Measurements from ENCODE around the gene CAMK2N1. TPM values are rescaled to one million over a fixed set of nuclear protein-coding genes. Genes with fewer than 3 reads are reported as not detected.

Gene CAMK2N1
- total RNA-seq, 1 donor from 2014 or later: 0.52 TPM

GRCh38 chr1:20437640-20438039 lies 48.4 kb downstream of the CAMK2N1 start:
- H3K4me3 ChIP-seq (ENCODE audit: low read length in 3 of 3): no peak overlapping the region
- H3K9ac ChIP-seq (ENCODE audit: low read depth in 1 of 3, low read length in 3 of 3): no peak overlapping the region
- no peaks in the 10 kb centered on the region for H3K36me3 ChIP-seq (ENCODE audit: control insufficient read depth in 3 of 3, insufficient read depth in 3 of 3, low read length in 3 of 3)
- H3K4me1 ChIP-seq (ENCODE audit: control insufficient read depth in 3 of 3, insufficient read depth in 3 of 3, low read length in 3 of 3): no peaks in the 10 kb centered on the region
- peaks cover 8 to 21% (median 19%) of the 10 kb centered on the region in 3 donors for H3K27me3 ChIP-seq (ENCODE audit: control insufficient read depth in 3 of 3, insufficient read depth in 3 of 3, low read length in 3 of 3)
- H3K27ac ChIP-seq (ENCODE audit: low read depth, low read length): no peak overlapping the region
- H3K9me3 ChIP-seq (ENCODE audit: control insufficient read depth in 3 of 3, low read length in 3 of 3): no peaks in the 10 kb centered on the region

- Histone ChIP-seq H3K4me3 (ENCODE audit: low read length in 3 of 3) (no peak overlapping the region), H3K27ac (ENCODE audit: low read depth, low read length) (no peak overlapping the region), H3K9me3 (ENCODE audit: control insufficient read depth in 3 of 3, low read length in 3 of 3) (no peaks in the 10 kb centered on the region), H3K36me3 (ENCODE audit: control insufficient read depth in 3 of 3, insufficient read depth in 3 of 3, low read length in 3 of 3) (no peaks in the 10 kb centered on the region), H3K4me1 (ENCODE audit: control insufficient read depth in 3 of 3, insufficient read depth in 3 of 3, low read length in 3 of 3) (no peaks in the 10 kb centered on the region), H3K9ac (ENCODE audit: low read depth in 1 of 3, low read length in 3 of 3) (no peak overlapping the region), H3K27me3 (ENCODE audit: control insufficient read depth in 3 of 3, insufficient read depth in 3 of 3, low read length in 3 of 3) (peaks cover 8 to 36% (median 27%) of the 10 kb centered on the region in 3 donors)
These were observed 53.1 kb downstream of the CAMK2N1 start for GRCh38 chr1:20432891-20433290.

Other genes with a start within 250 kb of the CAMK2N1 start
- gene VWA5B1, start 195.3 kb downstream of the CAMK2N1 start, total RNA-seq: 0.52 TPM
- 15.1 TPM for gene MUL1, start 21.9 kb upstream of the CAMK2N1 start, total RNA-seq
- 0.52 TPM for gene FAM43B, start 66.4 kb upstream of the CAMK2N1 start, total RNA-seq
- gene CDA, start 102.9 kb upstream of the CAMK2N1 start, total RNA-seq: not detected
- gene PINK1, start 147.2 kb upstream of the CAMK2N1 start, total RNA-seq: 56.4 TPM
- gene DDOST, start 175.2 kb upstream of the CAMK2N1 start, total RNA-seq: 146 TPM
- gene KIF17, start 231.8 kb upstream of the CAMK2N1 start, total RNA-seq: 3.7 TPM
- under 0.01 TPM for gene SH2D5, start 246.5 kb upstream of the CAMK2N1 start, total RNA-seq